Measurements from ENCODE around the gene PAPOLA. TPM values are rescaled to one million over a fixed set of nuclear protein-coding genes. Genes with fewer than 3 reads are reported as not detected.

PAPOLA gene
- total RNA-seq, 4 donors from 2014 or later, result 113 to 169 (median 133) TPM

GRCh38 chr14:96519970-96520369 is 17.8 kb downstream of the PAPOLA start:
- DNase-seq (ENCODE audit: low spot score) (no peak), ATAC-seq (ENCODE audit: low FRiP score) (no peak)
- TF ChIP-seq CTCF (IDR thresholded peaks at IDR 0.05), result no peak

- ATAC-seq (ENCODE audit: low FRiP score), result no peak
- no peak for TF ChIP-seq CTCF (IDR thresholded peaks at IDR 0.05)
- DNase-seq (ENCODE audit: low spot score), result no peak
Observed at GRCh38 chr14:96525452-96525851, 23.3 kb downstream of the PAPOLA start.

GRCh38 chr14:96532632-96533031 is 30.4 kb downstream of the PAPOLA start:
- no peak for ATAC-seq (ENCODE audit: low FRiP score)
- DNase-seq (ENCODE audit: low spot score), result no peak
- no peak for TF ChIP-seq CTCF (IDR thresholded peaks at IDR 0.05)

- TF ChIP-seq CTCF (IDR thresholded peaks at IDR 0.05), result no peak
- no peak for DNase-seq (ENCODE audit: low spot score)
- ATAC-seq (ENCODE audit: low FRiP score), result no peak
Observed at GRCh38 chr14:96536807-96537206, 34.6 kb downstream of the PAPOLA start.

DNA sequence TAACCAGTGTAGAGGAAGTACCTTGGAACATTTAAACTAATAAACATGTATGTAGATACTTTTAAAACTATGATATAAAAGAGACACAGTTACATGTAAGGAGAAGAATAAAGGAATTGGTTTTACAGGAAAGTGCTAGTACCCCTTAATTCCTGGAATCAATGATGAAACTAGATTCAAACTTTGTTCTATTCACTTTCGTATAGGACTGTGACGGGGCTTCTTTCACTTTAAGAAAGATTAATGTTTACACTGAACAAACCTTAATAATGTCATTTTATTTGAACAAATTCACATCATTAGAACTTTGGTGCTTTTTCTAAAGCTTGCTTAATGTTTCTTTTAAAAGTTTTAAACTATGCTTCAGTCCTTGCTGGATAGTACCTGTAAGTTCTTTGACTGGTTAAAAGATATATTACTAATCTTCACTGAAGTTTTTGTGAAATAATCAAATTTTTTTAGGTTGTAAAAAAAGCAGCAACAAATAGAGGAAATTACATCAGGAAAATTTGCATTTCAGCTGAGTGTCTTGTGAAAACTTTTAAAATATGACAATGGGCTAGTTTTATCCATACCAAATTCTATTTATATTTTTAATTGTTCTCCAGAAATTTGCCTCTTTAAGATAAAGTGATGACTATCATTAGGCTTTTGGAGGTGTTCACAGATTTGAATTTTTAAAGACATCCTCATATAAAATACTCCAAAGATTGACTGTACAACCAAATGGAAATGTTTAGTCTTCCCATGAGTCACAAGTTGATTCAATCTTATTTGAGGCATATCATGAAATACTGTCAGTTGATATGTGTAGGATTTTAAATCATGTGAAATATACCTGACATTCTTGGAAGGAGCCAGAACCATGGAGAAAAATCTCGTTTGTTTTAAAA is 36.2 kb downstream of the PAPOLA start:
- no peak for TF ChIP-seq CTCF (IDR thresholded peaks at IDR 0.05)
- DNase-seq (ENCODE audit: low spot score) (no peak), ATAC-seq (ENCODE audit: low FRiP score) (no peak)

GRCh38 chr14:96538990-96539317 is 36.8 kb downstream of the PAPOLA start:
- ATAC-seq (ENCODE audit: low FRiP score) (no peak), DNase-seq (ENCODE audit: low spot score) (no peak)
- TF ChIP-seq CTCF (IDR thresholded peaks at IDR 0.05), result no peak

GRCh38 chr14:96554315-96554910 is 52.2 kb downstream of the PAPOLA start:
- ATAC-seq (ENCODE audit: low FRiP score), result no peak
- TF ChIP-seq CTCF (IDR thresholded peaks at IDR 0.05), result no peak
- DNase-seq (ENCODE audit: low spot score), result no peak
